ENCODE data around the gene XG. TPM values are rescaled to one million over a fixed set of nuclear protein-coding genes. Genes with fewer than 3 reads are reported as not detected.
A peak's percentile ranks its signal among the peaks of the same experiment; 100 is the strongest.
"Not testable (repeated sequence)": the region's sequence is repeated elsewhere in the genome, so short reads cannot be mapped to it uniquely, and the experiment has no call there.

The XG gene
- total RNA-seq, 1 experiment from 2014 or later, result 1.0 TPM

GRCh38 chrX:2762671-2763070 lies 10.8 kb downstream of the XG start:
- POLR2A ChIA-PET; H3K27ac Mint-ChIP-seq; H3K4me3 Mint-ChIP-seq; DNase-seq (ENCODE audit: low spot score); CTCF ChIA-PET; H3K36me3 Mint-ChIP-seq; H3K27me3 Mint-ChIP-seq (ENCODE audit: low read depth); ATAC-seq: not testable (repeated sequence)
- peaks cover 19% of the 10 kb centered on the region for H3K4me1 Mint-ChIP-seq
- H3K9me3 Mint-ChIP-seq, result peaks cover 16% of the 10 kb centered on the region

GRCh38 chrX:2764766-2765548 lies 13.1 kb downstream of the XG start:
- H3K27ac Mint-ChIP-seq; H3K4me3 Mint-ChIP-seq; POLR2A ChIA-PET; H3K36me3 Mint-ChIP-seq; DNase-seq (ENCODE audit: low spot score); CTCF ChIA-PET; H3K27me3 Mint-ChIP-seq (ENCODE audit: low read depth); ATAC-seq: not testable (repeated sequence)
- peak; percentile 90 for TF ChIP-seq ZNF121 (CRISPR knock-in tag; IDR thresholded peaks at IDR 0.05)
- H3K4me1 Mint-ChIP-seq, result peaks cover 26% of the 10 kb centered on the region
- peaks cover 21% of the 10 kb centered on the region for H3K9me3 Mint-ChIP-seq

- no peak for DNase-seq (ENCODE audit: low spot score)
- peaks cover 5% of the 10 kb centered on the region; the same call in 1 of the 2 replicates for H3K36me3 Mint-ChIP-seq
- CTCF ChIA-PET, result no interaction called here
- TF ChIP-seq ZNF425 (CRISPR knock-in tag; conservative IDR thresholded peaks at IDR 0.05), result no peak
- H3K27ac Mint-ChIP-seq, result no peak overlapping the region
- H3K9me3 Mint-ChIP-seq, result peaks cover 27% of the 10 kb centered on the region
- H3K4me1 Mint-ChIP-seq, result peaks cover 26% of the 10 kb centered on the region
- POLR2A ChIA-PET, result no interaction called here
- no peaks in the 10 kb centered on the region; the same call in 1 of the 2 replicates for H3K27me3 Mint-ChIP-seq (ENCODE audit: low read depth)
- H3K4me3 Mint-ChIP-seq, result no peak overlapping the region
- ATAC-seq, result no peak
Measured at GRCh38 chrX:2765549-2765830, 13.7 kb downstream of the XG start.

GRCh38 chrX:2766906-2767305 lies 15.1 kb downstream of the XG start:
- DNase-seq (ENCODE audit: low spot score) (no peak), ATAC-seq (no peak)
- CTCF ChIA-PET, result no interaction called here
- peaks cover 23% of the 10 kb centered on the region for H3K9me3 Mint-ChIP-seq
- TF ChIP-seq NFYB (CRISPR knock-in tag; conservative IDR thresholded peaks at IDR 0.05; ENCODE audit: low read depth) (no peak), HMGXB4 (CRISPR knock-in tag; IDR thresholded peaks at IDR 0.05) (no peak), MLX (CRISPR knock-in tag; IDR thresholded peaks at IDR 0.05) (no peak), JAZF1 (CRISPR knock-in tag; IDR thresholded peaks at IDR 0.05) (no peak), GRHL2 (CRISPR knock-in tag; IDR thresholded peaks at IDR 0.05; ENCODE audit: insufficient replicate concordance, severe bottlenecking) (no peak), PRDM15 (CRISPR knock-in tag; IDR thresholded peaks at IDR 0.05) (no peak)
- no peak overlapping the region for H3K4me3 Mint-ChIP-seq
- no peaks in the 10 kb centered on the region; the same call in 1 of the 2 replicates for H3K27me3 Mint-ChIP-seq (ENCODE audit: low read depth)
- peaks cover 26% of the 10 kb centered on the region for H3K4me1 Mint-ChIP-seq
- H3K27ac Mint-ChIP-seq, result no peak overlapping the region
- peaks cover 5% of the 10 kb centered on the region for H3K36me3 Mint-ChIP-seq
- POLR2A ChIA-PET, result no interaction called here
